M059J (cell line): ENCODE data around the gene TECR. TPM values are rescaled to one million over a fixed set of nuclear protein-coding genes. Genes with fewer than 3 reads are reported as not detected.
"Not testable (repeated sequence)": the region's sequence is repeated elsewhere in the genome, so short reads cannot be mapped to it uniquely, and the experiment has no call there.

Experiments
- DNase-seq: peaks from one replicate; pipeline ENCODE4 v3.0.0-alpha.2; 2012; ENCODE audit warnings: low read depth
- total RNA-seq: library from RNA; depleted of rRNA; stranded (reverse); fragments of >200 nt; shearing (Covaris generic); gene quantifications from 2 replicates; pipeline ENCODE4 v1.2.3, GENCODE V29; 2014

TECR gene
- total RNA-seq, 1 experiment from 2014 or later = 126 TPM

DNA sequence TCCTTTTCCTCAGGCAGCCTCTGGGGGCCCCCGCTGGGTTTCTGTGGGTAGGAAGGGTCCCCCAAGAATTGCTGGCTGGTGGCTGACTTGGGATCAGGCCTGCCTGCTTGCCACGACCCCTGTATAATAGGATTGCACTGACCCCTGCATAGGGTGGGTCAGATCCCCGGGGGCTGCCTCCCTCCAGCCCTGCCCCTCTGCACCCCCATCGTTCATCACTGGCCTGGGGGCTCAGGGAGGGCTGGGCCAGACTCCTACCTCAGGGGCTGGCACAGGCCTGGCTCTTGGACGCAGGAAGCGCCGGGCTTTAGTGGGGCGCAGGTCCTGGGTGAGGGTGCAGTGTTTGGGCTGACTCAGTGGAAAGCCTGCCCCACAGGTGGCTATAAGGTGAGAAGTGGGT is 31.9 kb downstream of the TECR start:
- no peak for DNase-seq

DNA sequence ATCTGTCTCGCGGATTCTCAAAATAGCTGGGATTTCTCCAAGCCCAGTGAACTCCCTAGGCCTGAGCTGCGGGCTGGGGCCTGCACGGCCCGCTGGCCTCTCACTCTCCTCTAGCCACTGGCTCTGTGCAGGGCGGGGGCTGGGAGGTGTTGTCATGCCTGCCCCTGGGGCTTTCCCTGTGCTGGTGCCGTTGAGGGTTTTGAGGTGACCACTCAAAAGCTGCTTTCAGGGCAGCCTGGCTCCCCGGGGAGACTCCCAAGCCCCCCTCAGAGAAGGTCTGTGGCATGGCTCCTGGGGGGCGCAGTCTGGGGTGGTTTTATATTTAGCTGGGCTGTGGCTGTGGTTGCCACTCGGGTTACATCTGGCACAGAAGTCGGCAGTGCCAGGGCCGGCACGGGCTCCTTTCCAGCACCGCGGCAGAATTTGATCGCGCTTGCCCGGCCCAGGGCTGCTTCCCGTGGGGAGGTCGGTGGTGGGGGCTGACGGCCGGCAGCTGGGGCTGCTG is 32.5 kb downstream of the TECR start:
- DNase-seq = peak; percentile 86

GRCh38 chr19:14562660-14563589 is 33.5 kb downstream of the TECR start:
- no peak for DNase-seq

DNA sequence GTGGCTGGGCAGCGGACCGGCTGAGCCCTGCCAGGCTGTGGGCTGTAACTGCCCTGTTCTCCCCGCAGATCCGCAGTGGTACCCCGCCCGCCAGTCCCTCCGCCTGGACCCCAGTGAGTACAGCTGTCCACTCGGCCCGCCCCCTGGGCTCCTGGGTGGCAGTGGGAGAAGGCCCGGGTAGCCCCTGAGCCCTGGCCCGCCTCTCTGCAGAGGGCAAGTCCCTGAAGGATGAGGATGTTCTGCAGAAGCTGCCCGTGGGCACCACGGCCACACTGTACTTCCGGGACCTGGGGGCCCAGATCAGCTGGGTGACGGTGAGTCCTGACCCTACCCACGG is 34.2 kb downstream of the TECR start:
- DNase-seq = no peak

DNA sequence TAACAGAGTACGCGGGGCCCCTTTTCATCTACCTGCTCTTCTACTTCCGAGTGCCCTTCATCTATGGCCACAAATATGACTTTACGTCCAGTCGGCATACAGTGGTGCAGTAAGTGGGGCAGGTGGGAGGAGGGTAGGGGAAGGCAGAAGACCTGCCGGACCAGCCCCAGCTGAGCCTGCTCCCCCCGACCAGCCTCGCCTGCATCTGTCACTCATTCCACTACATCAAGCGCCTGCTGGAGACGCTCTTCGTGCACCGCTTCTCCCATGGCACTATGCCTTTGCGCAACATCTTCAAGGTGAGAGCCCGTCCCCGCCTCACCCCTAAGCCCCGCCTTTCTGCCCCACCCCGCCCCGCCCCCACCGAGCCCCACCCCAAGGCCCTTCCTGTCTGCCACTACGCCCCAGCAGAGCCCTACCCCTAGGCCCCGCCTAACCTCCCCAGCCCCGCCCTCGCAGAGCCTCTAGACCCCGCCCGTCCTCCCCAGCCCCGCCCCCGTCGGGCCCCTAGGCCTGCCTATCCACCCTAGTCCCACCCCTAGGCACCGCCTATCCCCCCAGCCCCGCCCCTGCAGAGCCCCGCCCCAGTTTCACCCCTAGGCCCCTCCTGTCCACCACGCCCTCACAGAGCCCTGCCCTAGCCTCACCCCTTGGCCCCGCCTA is 34.7 kb downstream of the TECR start:
- DNase-seq = no peak

GRCh38 chr19:14564652-14565297 is 35.4 kb downstream of the TECR start:
- not testable (repeated sequence) for DNase-seq

GRCh38 chr19:14565298-14565679 is 35.9 kb downstream of the TECR start:
- DNase-seq = no peak

- no peak for DNase-seq
These were observed 36.6 kb downstream of the TECR start for GRCh38 chr19:14565765-14566711.

GRCh38 chr19:14566712-14567077 is 37.3 kb downstream of the TECR start:
- DNase-seq = no peak

GRCh38 chr19:14567079-14567478 is 37.7 kb downstream of the TECR start:
- no peak for DNase-seq

DNA sequence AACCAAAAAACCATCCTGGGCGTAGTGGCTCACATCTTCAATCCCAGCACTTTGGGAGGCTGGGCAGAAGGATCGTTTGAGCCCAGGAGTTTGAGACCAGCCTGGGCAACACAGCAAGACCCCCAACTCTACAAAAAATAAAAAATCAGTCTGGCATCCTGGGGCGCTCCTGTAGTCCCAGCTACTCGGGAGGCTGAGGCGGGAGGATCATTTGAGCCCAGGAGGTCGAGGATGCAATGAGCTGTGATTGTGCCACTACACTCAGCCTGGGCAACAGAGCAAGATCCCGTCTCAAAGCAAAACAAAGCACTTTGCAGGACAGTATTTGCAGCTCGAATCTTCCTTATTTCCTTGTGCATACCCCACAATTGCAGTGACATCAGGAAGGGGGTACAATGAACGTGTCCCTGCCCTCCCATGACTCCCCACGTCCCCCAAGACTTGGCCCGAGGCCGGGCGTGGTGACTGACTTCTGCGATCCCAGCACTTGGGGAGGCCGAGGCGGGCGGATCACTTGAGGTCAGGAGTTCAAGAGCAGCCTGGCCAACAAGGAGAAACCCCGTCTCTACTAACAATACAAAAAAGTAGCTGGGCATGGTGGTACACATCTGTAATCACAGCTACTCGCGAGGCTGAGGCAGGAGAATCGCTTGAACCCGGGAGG is 41.6 kb downstream of the TECR start:
- no peak for DNase-seq

- DNase-seq = peak; percentile 94
These were observed 42.5 kb downstream of the TECR start, which contains the start of gene NDUFB7 for GRCh38 chr19:14571695-14572490. NDUFB7 (minus strand) TSS chr19:14572066; CDS start chr19:14572000, 66 bp downstream.

- DNase-seq = no peak
These were observed 46.1 kb downstream of the TECR start for GRCh38 chr19:14575428-14575980.

GRCh38 chr19:14576363-14576762 is 47.0 kb downstream of the TECR start:
- DNase-seq = no peak

DNA sequence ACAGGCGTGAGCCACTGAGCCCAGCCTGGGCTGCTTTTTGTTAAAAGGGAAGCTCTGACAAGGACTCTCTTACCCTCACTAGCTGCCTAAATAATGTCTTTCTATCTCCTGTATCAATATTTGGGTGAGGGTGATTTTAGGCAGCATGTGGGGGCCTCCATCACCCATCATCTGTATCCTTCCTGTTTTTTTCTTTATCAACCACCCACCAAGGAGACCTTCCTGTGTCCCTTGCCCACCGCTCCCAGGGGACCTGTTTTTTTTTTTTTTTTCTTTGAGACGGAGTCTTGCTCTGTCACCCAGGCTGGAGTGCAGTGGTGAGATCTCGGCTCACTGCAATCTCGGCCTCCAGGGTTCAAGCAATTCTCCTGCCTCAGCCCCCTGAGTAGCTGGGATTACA is 47.9 kb downstream of the TECR start:
- no peak for DNase-seq

DNA sequence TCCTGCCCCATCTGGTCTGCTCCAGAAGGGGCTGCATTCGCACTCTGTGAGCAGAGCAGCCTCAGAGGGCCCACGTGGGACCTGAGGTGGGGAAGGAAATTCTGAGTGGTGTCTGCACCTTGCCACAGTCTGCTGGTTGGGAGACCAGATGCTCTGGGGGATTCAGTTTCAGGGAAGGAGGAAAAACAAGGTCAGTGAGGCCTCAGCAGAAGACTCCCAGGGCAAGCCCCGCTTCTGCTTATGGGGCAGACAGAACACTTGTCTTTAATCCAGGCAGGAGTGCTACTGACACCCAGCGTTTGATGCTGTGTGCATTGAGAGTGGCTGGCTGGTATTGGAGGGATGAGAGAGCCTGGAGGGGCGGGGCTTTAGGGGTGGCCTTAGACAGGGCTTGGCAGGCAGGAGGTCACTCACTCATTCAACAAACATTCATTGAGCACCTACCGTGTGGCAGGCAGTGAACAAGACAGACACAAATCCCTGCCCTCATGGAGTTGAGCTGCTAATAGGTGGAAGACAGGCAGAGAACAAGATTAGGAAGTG is 48.6 kb downstream of the TECR start:
- peak; percentile 38 for DNase-seq

GRCh38 chr19:14580623-14581237 is 51.3 kb downstream of the TECR start:
- no peak for DNase-seq

DNA sequence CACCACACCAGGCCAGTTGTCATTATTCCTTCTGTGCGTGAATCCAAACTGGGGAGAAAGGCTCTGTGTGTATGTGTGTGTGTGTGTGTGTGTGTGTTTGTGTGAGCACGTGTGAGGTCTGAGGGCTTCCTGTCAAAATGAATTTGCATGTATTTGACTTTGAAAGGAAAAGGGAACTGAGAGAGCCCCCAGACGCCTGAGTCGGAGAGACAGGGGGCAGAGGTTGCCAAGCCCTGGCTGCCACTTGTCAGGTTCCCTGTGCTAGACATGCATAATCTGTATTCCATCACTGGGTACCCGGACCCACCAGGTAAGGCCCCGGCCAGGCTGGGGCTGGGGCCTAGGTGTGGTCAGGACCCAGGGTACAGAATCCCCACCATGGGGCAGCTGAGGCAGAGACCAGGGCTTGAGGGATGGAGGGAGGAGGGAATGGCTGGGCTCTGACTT is 53.5 kb downstream of the TECR start, which contains the start of gene CLEC17A:
Gene CLEC17A (plus strand): TSS at position 191 of the 447 bp plus-strand sequence. CDS start 77 bp downstream, at position 268.
- no peak for DNase-seq

DNA sequence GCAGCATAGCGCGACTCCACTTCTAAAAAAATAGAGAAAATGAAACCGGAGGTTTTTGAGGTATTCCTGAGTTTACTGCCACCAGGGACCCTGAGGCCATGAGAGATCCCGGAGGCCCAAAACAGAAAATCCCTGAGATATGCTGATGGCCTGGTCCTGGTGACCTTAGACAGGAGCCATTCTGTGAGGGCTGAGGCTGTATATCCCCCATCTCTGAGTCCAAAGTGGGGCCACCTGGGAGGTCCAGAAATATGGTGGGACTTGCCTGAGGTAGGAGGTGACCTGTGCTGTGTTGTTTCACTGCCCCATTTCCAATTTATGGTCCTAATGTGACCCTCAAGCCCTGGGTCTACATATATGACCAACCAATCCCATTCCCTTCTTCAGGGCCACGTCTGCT is 55.0 kb downstream of the TECR start:
- DNase-seq = not testable (repeated sequence)
